ENCODE results near the gene CDC40. TPM values are rescaled to one million over a fixed set of nuclear protein-coding genes. Genes with fewer than 3 reads are reported as not detected.

The CDC40 gene
- total RNA-seq, 1 experiment from 2014 or later, result 25.7 TPM

DNA sequence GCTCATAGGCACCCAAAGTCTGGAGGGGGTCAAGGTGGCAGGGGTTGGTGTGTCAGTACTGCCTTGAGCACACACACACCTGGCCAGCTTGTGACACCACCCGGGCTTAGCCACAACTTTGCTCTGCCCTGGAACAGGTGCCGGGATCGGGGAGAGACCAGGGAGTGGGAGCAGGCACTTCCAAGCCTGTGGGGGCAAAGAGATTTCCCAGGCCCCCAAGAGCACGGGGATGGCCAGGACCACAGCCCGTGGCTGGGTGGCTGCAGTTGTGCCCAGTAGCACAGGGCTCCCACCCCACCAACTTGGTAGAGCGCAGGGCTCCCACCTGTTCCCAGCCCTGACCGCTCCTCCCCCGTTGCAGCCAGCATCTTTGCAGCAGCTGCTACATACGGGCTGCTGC lies 41.2 kb upstream of the CDC40 start:
- Mint-ChIP-seq H3K9me3 (peaks cover 55% of the 10 kb centered on the region), H3K27me3 (ENCODE audit: low read depth) (no peaks in the 10 kb centered on the region; the same call in 1 of the 2 replicates), H3K27ac (no peak overlapping the region), H3K36me3 (peaks cover 47% of the 10 kb centered on the region), H3K4me1 (no peaks in the 10 kb centered on the region), H3K4me3 (no peak overlapping the region)
- TF ChIP-seq ZNF317 (CRISPR knock-in tag; IDR thresholded peaks at IDR 0.05; ENCODE audit: borderline replicate concordance, low read depth), result 0 out of 2 replicates have a peak, but pooled peaks have one; percentile 38
- TF ChIP-seq ZNF281 (CRISPR knock-in tag; IDR thresholded peaks at IDR 0.05), result no peak
- ChIA-PET POLR2A (no interaction called here), CTCF (no interaction called here)
- ATAC-seq, result no peak
- DNase-seq (ENCODE audit: low spot score), result no peak

GRCh38 chr6:110140650-110141049 lies 39.6 kb upstream of the CDC40 start:
- Mint-ChIP-seq H3K4me3 (no peak overlapping the region), H3K27ac (no peak overlapping the region), H3K27me3 (ENCODE audit: low read depth) (no peaks in the 10 kb centered on the region; the same call in 1 of the 2 replicates), H3K4me1 (no peaks in the 10 kb centered on the region), H3K9me3 (peaks cover 44% of the 10 kb centered on the region), H3K36me3 (peaks cover 40% of the 10 kb centered on the region)
- ChIA-PET CTCF (no interaction called here), POLR2A (no interaction called here)
- DNase-seq (ENCODE audit: low spot score), result no peak
- no peak for ATAC-seq
- TF ChIP-seq SMAD4 (CRISPR knock-in tag; IDR thresholded peaks at IDR 0.05) (no peak), SMAD3 (CRISPR knock-in tag; IDR thresholded peaks at IDR 0.05; ENCODE audit: borderline replicate concordance) (no peak), JAZF1 (CRISPR knock-in tag; IDR thresholded peaks at IDR 0.05) (no peak), PRRX2 (CRISPR knock-in tag; IDR thresholded peaks at IDR 0.05) (no peak)
- TF ChIP-seq, protein P1, sequence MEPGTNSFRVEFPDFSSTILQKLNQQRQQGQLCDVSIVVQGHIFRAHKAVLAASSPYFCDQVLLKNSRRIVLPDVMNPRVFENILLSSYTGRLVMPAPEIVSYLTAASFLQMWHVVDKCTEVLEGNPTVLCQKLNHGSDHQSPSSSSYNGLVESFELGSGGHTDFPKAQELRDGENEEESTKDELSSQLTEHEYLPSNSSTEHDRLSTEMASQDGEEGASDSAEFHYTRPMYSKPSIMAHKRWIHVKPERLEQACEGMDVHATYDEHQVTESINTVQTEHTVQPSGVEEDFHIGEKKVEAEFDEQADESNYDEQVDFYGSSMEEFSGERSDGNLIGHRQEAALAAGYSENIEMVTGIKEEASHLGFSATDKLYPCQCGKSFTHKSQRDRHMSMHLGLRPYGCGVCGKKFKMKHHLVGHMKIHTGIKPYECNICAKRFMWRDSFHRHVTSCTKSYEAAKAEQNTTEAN (CRISPR knock-in tag; IDR thresholded peaks at IDR 0.05), result no peak

GRCh38 chr6:110147870-110148269 lies 32.4 kb upstream of the CDC40 start:
- ChIA-PET POLR2A (no interaction called here), CTCF (no interaction called here)
- Mint-ChIP-seq H3K27ac (no peak overlapping the region), H3K36me3 (peaks cover 7% of the 10 kb centered on the region), H3K4me3 (no peak overlapping the region), H3K4me1 (no peaks in the 10 kb centered on the region), H3K27me3 (ENCODE audit: low read depth) (no peaks in the 10 kb centered on the region), H3K9me3 (peaks cover 7% of the 10 kb centered on the region)
- ATAC-seq (no peak), DNase-seq (ENCODE audit: low spot score) (no peak)
- TF ChIP-seq MXD4 (CRISPR knock-in tag; IDR thresholded peaks at IDR 0.05; ENCODE audit: borderline replicate concordance) (no peak), FOXJ3 (CRISPR knock-in tag; IDR thresholded peaks at IDR 0.05; ENCODE audit: borderline replicate concordance) (no peak), ZNF532 (CRISPR knock-in tag; IDR thresholded peaks at IDR 0.05; ENCODE audit: borderline replicate concordance) (no peak)
- TF ChIP-seq, protein P2, sequence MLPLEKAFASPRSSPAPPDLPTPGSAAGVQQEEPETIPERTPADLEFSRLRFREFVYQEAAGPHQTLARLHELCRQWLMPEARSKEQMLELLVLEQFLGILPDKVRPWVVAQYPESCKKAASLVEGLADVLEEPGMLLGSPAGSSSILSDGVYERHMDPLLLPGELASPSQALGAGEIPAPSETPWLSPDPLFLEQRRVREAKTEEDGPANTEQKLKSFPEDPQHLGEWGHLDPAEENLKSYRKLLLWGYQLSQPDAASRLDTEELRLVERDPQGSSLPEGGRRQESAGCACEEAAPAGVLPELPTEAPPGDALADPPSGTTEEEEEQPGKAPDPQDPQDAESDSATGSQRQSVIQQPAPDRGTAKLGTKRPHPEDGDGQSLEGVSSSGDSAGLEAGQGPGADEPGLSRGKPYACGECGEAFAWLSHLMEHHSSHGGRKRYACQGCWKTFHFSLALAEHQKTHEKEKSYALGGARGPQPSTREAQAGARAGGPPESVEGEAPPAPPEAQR (CRISPR knock-in tag; IDR thresholded peaks at IDR 0.05), result no peak
- TF ChIP-seq, protein P3, sequence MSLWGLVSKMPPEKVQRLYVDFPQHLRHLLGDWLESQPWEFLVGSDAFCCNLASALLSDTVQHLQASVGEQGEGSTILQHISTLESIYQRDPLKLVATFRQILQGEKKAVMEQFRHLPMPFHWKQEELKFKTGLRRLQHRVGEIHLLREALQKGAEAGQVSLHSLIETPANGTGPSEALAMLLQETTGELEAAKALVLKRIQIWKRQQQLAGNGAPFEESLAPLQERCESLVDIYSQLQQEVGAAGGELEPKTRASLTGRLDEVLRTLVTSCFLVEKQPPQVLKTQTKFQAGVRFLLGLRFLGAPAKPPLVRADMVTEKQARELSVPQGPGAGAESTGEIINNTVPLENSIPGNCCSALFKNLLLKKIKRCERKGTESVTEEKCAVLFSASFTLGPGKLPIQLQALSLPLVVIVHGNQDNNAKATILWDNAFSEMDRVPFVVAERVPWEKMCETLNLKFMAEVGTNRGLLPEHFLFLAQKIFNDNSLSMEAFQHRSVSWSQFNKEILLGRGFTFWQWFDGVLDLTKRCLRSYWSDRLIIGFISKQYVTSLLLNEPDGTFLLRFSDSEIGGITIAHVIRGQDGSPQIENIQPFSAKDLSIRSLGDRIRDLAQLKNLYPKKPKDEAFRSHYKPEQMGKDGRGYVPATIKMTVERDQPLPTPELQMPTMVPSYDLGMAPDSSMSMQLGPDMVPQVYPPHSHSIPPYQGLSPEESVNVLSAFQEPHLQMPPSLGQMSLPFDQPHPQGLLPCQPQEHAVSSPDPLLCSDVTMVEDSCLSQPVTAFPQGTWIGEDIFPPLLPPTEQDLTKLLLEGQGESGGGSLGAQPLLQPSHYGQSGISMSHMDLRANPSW (CRISPR knock-in tag; conservative IDR thresholded peaks at IDR 0.05; ENCODE audit: low read depth), result no peak
- TF ChIP-seq, protein P4, sequence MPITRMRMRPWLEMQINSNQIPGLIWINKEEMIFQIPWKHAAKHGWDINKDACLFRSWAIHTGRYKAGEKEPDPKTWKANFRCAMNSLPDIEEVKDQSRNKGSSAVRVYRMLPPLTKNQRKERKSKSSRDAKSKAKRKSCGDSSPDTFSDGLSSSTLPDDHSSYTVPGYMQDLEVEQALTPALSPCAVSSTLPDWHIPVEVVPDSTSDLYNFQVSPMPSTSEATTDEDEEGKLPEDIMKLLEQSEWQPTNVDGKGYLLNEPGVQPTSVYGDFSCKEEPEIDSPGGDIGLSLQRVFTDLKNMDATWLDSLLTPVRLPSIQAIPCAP (CRISPR knock-in tag; IDR thresholded peaks at IDR 0.05), result no peak
- TF ChIP-seq, protein P5, sequence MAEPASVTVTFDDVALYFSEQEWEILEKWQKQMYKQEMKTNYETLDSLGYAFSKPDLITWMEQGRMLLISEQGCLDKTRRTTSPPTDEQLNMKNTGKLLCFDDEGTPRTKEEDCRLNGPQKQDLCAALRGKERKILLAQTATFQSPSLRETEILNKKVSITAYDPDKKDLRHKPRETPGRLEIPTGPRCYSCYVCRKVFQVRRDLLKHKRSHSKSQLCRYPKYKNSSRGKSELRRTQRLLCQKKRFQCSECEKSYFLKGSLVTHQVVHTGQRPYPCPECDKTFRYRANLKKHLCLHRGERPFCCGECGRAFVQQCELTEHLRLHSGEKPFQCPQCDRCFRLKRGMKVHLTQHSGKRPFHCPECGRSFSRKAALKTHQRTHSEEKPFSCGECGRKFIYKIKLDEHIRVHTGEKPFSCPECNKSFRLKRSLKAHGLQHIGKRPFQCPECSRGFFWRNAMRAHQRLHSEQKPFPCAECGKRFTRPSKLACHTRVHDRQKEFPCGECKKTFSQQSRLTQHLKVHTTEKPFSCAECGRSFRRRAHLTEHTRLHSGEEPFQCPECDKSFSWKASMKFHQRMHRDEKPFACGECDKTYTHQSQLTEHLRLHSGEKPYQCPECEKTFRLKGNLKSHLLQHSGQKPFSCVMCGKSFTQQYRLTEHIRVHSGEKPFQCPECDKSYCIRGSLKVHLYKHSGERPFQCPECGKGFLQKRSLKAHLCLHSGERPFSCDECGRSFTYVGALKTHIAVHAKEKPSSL (CRISPR knock-in tag; conservative IDR thresholded peaks at IDR 0.05), result no peak
